Measurements from ENCODE around the gene HDAC9.

The HDAC9 gene

DNA sequence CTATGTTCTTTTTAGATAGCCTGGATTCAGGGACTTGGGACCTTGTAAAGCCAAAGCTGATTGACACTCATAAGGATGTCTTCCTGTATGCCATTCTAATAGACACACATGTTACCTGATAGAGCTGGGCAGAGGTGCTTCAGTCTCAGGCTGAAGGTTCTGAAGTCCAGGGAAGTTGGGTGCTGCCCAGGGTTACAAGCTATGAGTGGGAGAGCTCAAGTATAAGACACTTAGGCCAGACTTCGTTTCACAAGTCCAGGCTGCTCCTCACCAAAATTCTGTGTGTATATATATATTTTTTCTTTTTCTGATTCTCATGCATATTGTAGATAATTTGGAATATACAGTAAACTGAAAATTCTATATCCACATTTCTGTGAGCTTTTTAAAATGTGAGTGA lies 144.2 kb downstream of the HDAC9 start:
- TF ChIP-seq ESRRG (CRISPR knock-in tag; IDR thresholded peaks at IDR 0.05) (no peak), ZNF70 (CRISPR knock-in tag; IDR thresholded peaks at IDR 0.05) (no peak), CSDC2 (CRISPR knock-in tag; IDR thresholded peaks at IDR 0.05) (no peak), BACH2 (CRISPR knock-in tag; IDR thresholded peaks at IDR 0.05; ENCODE audit: borderline replicate concordance) (no peak), ZFP30 (CRISPR knock-in tag; IDR thresholded peaks at IDR 0.05) (no peak), GLIS3 (CRISPR knock-in tag; IDR thresholded peaks at IDR 0.05) (no peak), ZFP3 (CRISPR knock-in tag; IDR thresholded peaks at IDR 0.05) (no peak), ZNF8 (CRISPR knock-in tag; IDR thresholded peaks at IDR 0.05) (no peak), SNAI2 (CRISPR knock-in tag; IDR thresholded peaks at IDR 0.05) (no peak), PPARA (CRISPR knock-in tag; IDR thresholded peaks at IDR 0.05; ENCODE audit: borderline replicate concordance) (no peak), TOX (CRISPR knock-in tag; IDR thresholded peaks at IDR 0.05; ENCODE audit: borderline replicate concordance) (no peak), TCF4 (CRISPR knock-in tag; IDR thresholded peaks at IDR 0.05; ENCODE audit: borderline replicate concordance) (no peak), ISL1 (CRISPR knock-in tag; IDR thresholded peaks at IDR 0.05) (no peak), ZNF565 (CRISPR knock-in tag; conservative IDR thresholded peaks at IDR 0.05; ENCODE audit: low read depth) (no peak)
- TF ChIP-seq, protein P1, sequence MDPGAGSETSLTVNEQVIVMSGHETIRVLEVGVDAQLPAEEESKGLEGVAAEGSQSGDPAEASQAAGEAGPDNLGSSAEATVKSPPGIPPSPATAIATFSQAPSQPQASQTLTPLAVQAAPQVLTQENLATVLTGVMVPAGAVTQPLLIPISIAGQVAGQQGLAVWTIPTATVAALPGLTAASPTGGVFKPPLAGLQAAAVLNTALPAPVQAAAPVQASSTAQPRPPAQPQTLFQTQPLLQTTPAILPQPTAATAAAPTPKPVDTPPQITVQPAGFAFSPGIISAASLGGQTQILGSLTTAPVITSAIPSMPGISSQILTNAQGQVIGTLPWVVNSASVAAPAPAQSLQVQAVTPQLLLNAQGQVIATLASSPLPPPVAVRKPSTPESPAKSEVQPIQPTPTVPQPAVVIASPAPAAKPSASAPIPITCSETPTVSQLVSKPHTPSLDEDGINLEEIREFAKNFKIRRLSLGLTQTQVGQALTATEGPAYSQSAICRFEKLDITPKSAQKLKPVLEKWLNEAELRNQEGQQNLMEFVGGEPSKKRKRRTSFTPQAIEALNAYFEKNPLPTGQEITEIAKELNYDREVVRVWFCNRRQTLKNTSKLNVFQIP (CRISPR knock-in tag; IDR thresholded peaks at IDR 0.05; ENCODE audit: borderline replicate concordance, low read depth) = no peak
- TF ChIP-seq, protein P2, sequence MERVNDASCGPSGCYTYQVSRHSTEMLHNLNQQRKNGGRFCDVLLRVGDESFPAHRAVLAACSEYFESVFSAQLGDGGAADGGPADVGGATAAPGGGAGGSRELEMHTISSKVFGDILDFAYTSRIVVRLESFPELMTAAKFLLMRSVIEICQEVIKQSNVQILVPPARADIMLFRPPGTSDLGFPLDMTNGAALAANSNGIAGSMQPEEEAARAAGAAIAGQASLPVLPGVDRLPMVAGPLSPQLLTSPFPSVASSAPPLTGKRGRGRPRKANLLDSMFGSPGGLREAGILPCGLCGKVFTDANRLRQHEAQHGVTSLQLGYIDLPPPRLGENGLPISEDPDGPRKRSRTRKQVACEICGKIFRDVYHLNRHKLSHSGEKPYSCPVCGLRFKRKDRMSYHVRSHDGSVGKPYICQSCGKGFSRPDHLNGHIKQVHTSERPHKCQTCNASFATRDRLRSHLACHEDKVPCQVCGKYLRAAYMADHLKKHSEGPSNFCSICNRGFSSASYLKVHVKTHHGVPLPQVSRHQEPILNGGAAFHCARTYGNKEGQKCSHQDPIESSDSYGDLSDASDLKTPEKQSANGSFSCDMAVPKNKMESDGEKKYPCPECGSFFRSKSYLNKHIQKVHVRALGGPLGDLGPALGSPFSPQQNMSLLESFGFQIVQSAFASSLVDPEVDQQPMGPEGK (CRISPR knock-in tag; IDR thresholded peaks at IDR 0.05; ENCODE audit: borderline replicate concordance) = no peak
- TF ChIP-seq, protein P3, sequence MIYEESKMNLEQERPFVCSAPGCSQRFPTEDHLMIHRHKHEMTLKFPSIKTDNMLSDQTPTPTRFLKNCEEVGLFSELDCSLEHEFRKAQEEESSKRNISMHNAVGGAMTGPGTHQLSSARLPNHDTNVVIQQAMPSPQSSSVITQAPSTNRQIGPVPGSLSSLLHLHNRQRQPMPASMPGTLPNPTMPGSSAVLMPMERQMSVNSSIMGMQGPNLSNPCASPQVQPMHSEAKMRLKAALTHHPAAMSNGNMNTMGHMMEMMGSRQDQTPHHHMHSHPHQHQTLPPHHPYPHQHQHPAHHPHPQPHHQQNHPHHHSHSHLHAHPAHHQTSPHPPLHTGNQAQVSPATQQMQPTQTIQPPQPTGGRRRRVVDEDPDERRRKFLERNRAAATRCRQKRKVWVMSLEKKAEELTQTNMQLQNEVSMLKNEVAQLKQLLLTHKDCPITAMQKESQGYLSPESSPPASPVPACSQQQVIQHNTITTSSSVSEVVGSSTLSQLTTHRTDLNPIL (CRISPR knock-in tag; IDR thresholded peaks at IDR 0.05; ENCODE audit: low read depth) = no peak
- TF ChIP-seq, protein P4, sequence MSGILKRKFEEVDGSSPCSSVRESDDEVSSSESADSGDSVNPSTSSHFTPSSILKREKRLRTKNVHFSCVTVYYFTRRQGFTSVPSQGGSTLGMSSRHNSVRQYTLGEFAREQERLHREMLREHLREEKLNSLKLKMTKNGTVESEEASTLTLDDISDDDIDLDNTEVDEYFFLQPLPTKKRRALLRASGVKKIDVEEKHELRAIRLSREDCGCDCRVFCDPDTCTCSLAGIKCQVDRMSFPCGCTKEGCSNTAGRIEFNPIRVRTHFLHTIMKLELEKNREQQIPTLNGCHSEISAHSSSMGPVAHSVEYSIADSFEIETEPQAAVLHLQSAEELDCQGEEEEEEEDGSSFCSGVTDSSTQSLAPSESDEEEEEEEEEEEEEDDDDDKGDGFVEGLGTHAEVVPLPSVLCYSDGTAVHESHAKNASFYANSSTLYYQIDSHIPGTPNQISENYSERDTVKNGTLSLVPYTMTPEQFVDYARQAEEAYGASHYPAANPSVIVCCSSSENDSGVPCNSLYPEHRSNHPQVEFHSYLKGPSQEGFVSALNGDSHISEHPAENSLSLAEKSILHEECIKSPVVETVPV (CRISPR knock-in tag; IDR thresholded peaks at IDR 0.05) = no peak
- ATAC-seq = no peak

DNA sequence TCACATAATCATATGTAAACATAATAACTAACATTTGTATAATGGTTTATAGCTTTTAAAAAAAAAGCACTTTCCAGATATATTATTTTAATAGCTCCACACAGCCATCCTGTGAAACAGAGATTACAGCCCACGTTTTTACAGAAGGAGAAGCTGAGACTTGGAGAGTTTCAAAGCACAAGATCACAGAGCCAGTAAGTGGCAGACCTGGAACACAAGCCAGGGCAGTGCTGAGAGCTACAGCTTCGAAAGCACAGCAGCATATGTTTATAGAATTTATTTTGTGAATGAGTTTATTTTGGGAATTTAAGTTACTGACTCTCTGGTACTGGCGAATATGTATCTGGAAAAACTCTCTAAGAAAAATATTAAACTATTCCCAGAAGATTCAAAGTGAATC lies 149.4 kb downstream of the HDAC9 start:
- TF ChIP-seq ZFP30 (CRISPR knock-in tag; IDR thresholded peaks at IDR 0.05) (no peak), CSDC2 (CRISPR knock-in tag; IDR thresholded peaks at IDR 0.05) (no peak), ESRRG (CRISPR knock-in tag; IDR thresholded peaks at IDR 0.05) (no peak), PPARA (CRISPR knock-in tag; IDR thresholded peaks at IDR 0.05; ENCODE audit: borderline replicate concordance) (no peak), ARNTL (CRISPR knock-in tag; IDR thresholded peaks at IDR 0.05; ENCODE audit: borderline replicate concordance, low read depth) (no peak), RARB (CRISPR knock-in tag; IDR thresholded peaks at IDR 0.05) (no peak), ZNF70 (CRISPR knock-in tag; IDR thresholded peaks at IDR 0.05) (no peak), GLIS3 (CRISPR knock-in tag; IDR thresholded peaks at IDR 0.05) (no peak), ZFP3 (CRISPR knock-in tag; IDR thresholded peaks at IDR 0.05) (no peak), ISL1 (CRISPR knock-in tag; IDR thresholded peaks at IDR 0.05) (no peak)
- TF ChIP-seq, protein P3 (CRISPR knock-in tag; IDR thresholded peaks at IDR 0.05; ENCODE audit: low read depth) = no peak
- TF ChIP-seq, protein P4 (CRISPR knock-in tag; IDR thresholded peaks at IDR 0.05) = no peak
- TF ChIP-seq, protein P5, sequence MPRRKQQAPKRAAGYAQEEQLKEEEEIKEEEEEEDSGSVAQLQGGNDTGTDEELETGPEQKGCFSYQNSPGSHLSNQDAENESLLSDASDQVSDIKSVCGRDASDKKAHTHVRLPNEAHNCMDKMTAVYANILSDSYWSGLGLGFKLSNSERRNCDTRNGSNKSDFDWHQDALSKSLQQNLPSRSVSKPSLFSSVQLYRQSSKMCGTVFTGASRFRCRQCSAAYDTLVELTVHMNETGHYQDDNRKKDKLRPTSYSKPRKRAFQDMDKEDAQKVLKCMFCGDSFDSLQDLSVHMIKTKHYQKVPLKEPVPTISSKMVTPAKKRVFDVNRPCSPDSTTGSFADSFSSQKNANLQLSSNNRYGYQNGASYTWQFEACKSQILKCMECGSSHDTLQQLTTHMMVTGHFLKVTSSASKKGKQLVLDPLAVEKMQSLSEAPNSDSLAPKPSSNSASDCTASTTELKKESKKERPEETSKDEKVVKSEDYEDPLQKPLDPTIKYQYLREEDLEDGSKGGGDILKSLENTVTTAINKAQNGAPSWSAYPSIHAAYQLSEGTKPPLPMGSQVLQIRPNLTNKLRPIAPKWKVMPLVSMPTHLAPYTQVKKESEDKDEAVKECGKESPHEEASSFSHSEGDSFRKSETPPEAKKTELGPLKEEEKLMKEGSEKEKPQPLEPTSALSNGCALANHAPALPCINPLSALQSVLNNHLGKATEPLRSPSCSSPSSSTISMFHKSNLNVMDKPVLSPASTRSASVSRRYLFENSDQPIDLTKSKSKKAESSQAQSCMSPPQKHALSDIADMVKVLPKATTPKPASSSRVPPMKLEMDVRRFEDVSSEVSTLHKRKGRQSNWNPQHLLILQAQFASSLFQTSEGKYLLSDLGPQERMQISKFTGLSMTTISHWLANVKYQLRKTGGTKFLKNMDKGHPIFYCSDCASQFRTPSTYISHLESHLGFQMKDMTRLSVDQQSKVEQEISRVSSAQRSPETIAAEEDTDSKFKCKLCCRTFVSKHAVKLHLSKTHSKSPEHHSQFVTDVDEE (CRISPR knock-in tag; IDR thresholded peaks at IDR 0.05) = no peak
- TF ChIP-seq, protein P2 (CRISPR knock-in tag; IDR thresholded peaks at IDR 0.05; ENCODE audit: borderline replicate concordance) = no peak

More for the DNA sequence above, 149.4 kb downstream of the HDAC9 start:
- ATAC-seq = no peak

All from SK-N-SH treated with all-trans-retinoic acid at 6 μM for 48 hours (cell line).